Liver (tissue), 9 donors: ENCODE measurements around the gene LRRC4. TPM values are rescaled to one million over a fixed set of nuclear protein-coding genes. Genes with fewer than 3 reads are reported as not detected.

ENCODE experiments used
- DNase-seq: peaks from one replicate; pipeline ENCODE4 v3.0.0-alpha.2; 2017; ENCODE audit warnings: low spot score
- H3K27ac ChIP-seq, 2 donors: one replicate each; pipeline ENCODE4 v1.7.0; 2013; ENCODE audit warnings: inconsistent platforms in 2 of 2, low read length in 2 of 2, control low read depth in 1 of 2, low read depth in 1 of 2, mild to moderate bottlenecking in 1 of 2
- H3K27me3 ChIP-seq, 4 donors: one replicate each; pipeline versions ENCODE4 v1.6.1 to v1.7.0; 2013; ENCODE audit warnings: low read length in 3 of 4, inconsistent platforms in 1 of 4, mild to moderate bottlenecking in 1 of 4, moderate library complexity in 1 of 4; ENCODE audit not compliant: control insufficient read depth in 4 of 4, insufficient read depth in 4 of 4
- H3K36me3 ChIP-seq, 4 donors: one replicate each; pipeline versions ENCODE4 v1.6.1 to v1.7.0; 2013; ENCODE audit warnings: low read length in 3 of 4, mild to moderate bottlenecking in 3 of 4, low read depth in 1 of 4, moderate library complexity in 1 of 4; ENCODE audit not compliant: control insufficient read depth in 4 of 4, insufficient read depth in 3 of 4
- H3K4me1 ChIP-seq, 4 donors: one replicate each; pipeline versions ENCODE4 v1.6.1 to v1.7.0; 2013; ENCODE audit warnings: low read length in 3 of 4, mild to moderate bottlenecking in 3 of 4, moderate library complexity in 1 of 4; ENCODE audit not compliant: control insufficient read depth in 4 of 4, insufficient read depth in 4 of 4
- H3K4me3 ChIP-seq, 3 donors: one replicate each; pipeline versions ENCODE4 v1.6.1 to v1.7.0; 2013; ENCODE audit warnings: low read length in 3 of 3, control low read depth in 1 of 3, low read depth in 1 of 3, mild to moderate bottlenecking in 1 of 3
- H3K9ac ChIP-seq, 2 donors: one replicate each; pipeline ENCODE4 v1.7.0; 2013; ENCODE audit warnings: low read length in 2 of 2, mild to moderate bottlenecking in 2 of 2, moderate library complexity in 2 of 2, control low read depth in 1 of 2, low read depth in 1 of 2
- H3K9me3 ChIP-seq, 4 donors: one replicate each; pipeline versions ENCODE4 v1.6.1 to v1.7.0; 2013; ENCODE audit warnings: low read length in 3 of 4; ENCODE audit not compliant: control insufficient read depth in 4 of 4
- HNF4G ChIP-seq: IDR thresholded peaks from 2 replicates; pipeline ENCODE4 v1.6.1; 2016; ENCODE audit warnings: antibody characterized with exemption
- JUND ChIP-seq, 2 donors: IDR thresholded peaks; 2 replicates each; pipeline ENCODE4 v1.6.1; 2016; ENCODE audit warnings: antibody characterized with exemption in 2 of 2
- RAD21 ChIP-seq, 2 donors: IDR thresholded peaks; 2 replicates each; pipeline ENCODE4 v1.6.1; 2016; ENCODE audit warnings: antibody characterized with exemption in 2 of 2, mild to moderate bottlenecking in 2 of 2
- TAF1 ChIP-seq: conservative IDR thresholded peaks from 2 replicates; pipeline ENCODE4 v1.6.1; 2016; ENCODE audit warnings: antibody characterized with exemption, mild to moderate bottlenecking
- WGBS: extraction: QIAGEN DNeasy Blood & Tissue Kit; methylation state at CpG from one replicate; pipeline ENCODE4 v1.1.7; 2013; 5-methylcytosine and 5-hydroxymethylcytosine counted together
- polyA plus RNA-seq, 2 donors: library from polyadenylated mRNA; stranded (reverse) in 1 of 2; unstranded in 1 of 2; fragments of 200-250 nt in 1 of 2; fragments of >200 nt in 1 of 2; fragmentation: Nextera tagmentation in 1 of 2; extraction: Ambion mirVana in 1 of 2; gene quantifications; one replicate each; pipeline versions ENCODE4 v1.2.1 to v1.2.3, GENCODE V29; 2013 to 2015
- total RNA-seq, 2 donors: library from RNA; depleted of rRNA; stranded (reverse); fragments of >200 nt; gene quantifications; one replicate each; pipeline ENCODE4 v1.2.3, GENCODE V29; 2014
- TF ChIP-seq, protein P1 (sequence below): IDR thresholded peaks from 2 replicates; pipeline ENCODE4 v1.6.1; 2016; ENCODE audit warnings: antibody characterized with exemption, mild to moderate bottlenecking
- TF ChIP-seq, protein P2 (sequence below): fragments of 150-350 bp; IDR thresholded peaks from 2 replicates; pipeline ENCODE4 v1.5.1; 2017; ENCODE audit warnings: improper control_type of control experiment, low read depth, low read length; ENCODE audit not compliant: missing input control
- donor health status: healthy.
- donor health status: healthy.
- donor health status: healthy.
- donor health status: healthy.
- donor health status: healthy.

Gene LRRC4
- total and polyA plus RNA-seq, 4 donors = 0.54 to 2.7 (median 1.2) TPM

DNA sequence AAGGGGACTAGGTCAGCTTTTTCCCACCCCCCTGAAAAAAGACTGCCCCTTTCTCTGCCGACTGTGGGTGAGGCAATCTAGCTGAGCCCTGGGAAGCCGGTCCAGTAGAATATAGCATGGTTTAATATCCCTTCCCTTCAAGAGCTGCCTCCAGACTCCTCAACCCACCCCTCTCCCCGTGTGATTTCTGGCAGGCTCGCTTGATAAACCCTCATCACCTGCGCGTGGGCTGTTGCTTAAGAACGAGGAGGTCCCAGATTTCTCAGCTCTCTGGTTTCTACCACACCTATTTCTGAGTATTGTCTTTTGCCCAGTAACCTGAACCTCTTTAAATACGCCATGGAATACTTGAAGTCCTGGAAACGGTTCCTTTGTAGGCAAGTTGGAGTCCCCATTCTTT is 2.0 kb upstream of the LRRC4 start:
- TF ChIP-seq, protein P1, sequence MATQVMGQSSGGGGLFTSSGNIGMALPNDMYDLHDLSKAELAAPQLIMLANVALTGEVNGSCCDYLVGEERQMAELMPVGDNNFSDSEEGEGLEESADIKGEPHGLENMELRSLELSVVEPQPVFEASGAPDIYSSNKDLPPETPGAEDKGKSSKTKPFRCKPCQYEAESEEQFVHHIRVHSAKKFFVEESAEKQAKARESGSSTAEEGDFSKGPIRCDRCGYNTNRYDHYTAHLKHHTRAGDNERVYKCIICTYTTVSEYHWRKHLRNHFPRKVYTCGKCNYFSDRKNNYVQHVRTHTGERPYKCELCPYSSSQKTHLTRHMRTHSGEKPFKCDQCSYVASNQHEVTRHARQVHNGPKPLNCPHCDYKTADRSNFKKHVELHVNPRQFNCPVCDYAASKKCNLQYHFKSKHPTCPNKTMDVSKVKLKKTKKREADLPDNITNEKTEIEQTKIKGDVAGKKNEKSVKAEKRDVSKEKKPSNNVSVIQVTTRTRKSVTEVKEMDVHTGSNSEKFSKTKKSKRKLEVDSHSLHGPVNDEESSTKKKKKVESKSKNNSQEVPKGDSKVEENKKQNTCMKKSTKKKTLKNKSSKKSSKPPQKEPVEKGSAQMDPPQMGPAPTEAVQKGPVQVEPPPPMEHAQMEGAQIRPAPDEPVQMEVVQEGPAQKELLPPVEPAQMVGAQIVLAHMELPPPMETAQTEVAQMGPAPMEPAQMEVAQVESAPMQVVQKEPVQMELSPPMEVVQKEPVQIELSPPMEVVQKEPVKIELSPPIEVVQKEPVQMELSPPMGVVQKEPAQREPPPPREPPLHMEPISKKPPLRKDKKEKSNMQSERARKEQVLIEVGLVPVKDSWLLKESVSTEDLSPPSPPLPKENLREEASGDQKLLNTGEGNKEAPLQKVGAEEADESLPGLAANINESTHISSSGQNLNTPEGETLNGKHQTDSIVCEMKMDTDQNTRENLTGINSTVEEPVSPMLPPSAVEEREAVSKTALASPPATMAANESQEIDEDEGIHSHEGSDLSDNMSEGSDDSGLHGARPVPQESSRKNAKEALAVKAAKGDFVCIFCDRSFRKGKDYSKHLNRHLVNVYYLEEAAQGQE = no peak
- no peak for TF ChIP-seq JUND (IDR thresholded peaks at IDR 0.05)
- no peak for TF ChIP-seq TAF1
- no peak for TF ChIP-seq HNF4G
- TF ChIP-seq RAD21 (IDR thresholded peaks at IDR 0.05) = no peak
- Histone ChIP-seq H3K27me3 (no peaks in the 10 kb centered on the region), H3K9me3 (no peaks in the 10 kb centered on the region), H3K4me3 (no peak overlapping the region), H3K4me1 (peaks cover 7 to 25% (median 16%) of the 10 kb centered on the region in 4 donors), H3K27ac (no peak overlapping the region), H3K9ac (no peak overlapping the region), H3K36me3 (peaks cover 0 to 6% (median 1%) of the 10 kb centered on the region in 4 donors)
- WGBS = 93% methylated on average over 9 of the region's 9 CpGs
- no peak for DNase-seq

DNA sequence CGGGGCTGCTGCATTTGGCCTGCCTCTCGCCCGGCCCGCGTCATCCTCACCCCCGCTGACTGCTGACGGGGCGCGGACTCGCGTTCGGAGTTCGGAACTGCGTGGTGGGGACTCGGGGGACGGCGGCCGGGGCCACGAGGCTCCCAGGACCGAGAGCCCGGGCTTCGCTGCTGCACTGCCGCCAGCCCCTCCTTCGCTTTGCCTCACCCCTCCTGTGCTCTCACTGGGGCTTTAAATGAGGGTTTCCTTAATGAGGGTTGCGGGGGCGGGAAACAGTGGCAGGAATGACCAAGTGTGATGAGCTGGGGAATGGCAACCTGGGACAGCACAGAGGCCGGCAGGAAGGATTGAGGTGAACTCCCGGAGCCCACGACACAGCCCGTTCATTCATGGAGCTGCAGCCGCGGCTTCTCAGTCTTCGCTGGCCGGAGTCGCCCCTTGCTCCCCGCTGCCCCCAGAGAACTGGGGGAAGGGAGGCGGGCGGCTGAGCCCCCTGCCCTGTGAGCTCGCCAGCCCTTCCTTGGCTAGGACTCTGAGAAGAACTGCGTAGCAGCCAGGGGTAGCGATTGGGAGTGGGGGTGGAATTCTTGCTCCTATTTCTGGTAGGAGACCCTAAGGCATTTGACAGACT is 1.5 kb upstream of the LRRC4 start:
- Histone ChIP-seq H3K4me1 (peaks cover 7 to 25% (median 16%) of the 10 kb centered on the region in 4 donors), H3K9me3 (no peaks in the 10 kb centered on the region), H3K27me3 (no peaks in the 10 kb centered on the region), H3K9ac (no peak overlapping the region), H3K36me3 (peaks cover 0 to 6% (median 1%) of the 10 kb centered on the region in 4 donors), H3K27ac (no peak overlapping the region), H3K4me3 (peak overlapping the region in 1 of 3 donors; percentile 50)
- no peak for DNase-seq
- 72% methylated on average over 41 of the region's 41 CpGs for WGBS
- TF ChIP-seq, protein P2, sequence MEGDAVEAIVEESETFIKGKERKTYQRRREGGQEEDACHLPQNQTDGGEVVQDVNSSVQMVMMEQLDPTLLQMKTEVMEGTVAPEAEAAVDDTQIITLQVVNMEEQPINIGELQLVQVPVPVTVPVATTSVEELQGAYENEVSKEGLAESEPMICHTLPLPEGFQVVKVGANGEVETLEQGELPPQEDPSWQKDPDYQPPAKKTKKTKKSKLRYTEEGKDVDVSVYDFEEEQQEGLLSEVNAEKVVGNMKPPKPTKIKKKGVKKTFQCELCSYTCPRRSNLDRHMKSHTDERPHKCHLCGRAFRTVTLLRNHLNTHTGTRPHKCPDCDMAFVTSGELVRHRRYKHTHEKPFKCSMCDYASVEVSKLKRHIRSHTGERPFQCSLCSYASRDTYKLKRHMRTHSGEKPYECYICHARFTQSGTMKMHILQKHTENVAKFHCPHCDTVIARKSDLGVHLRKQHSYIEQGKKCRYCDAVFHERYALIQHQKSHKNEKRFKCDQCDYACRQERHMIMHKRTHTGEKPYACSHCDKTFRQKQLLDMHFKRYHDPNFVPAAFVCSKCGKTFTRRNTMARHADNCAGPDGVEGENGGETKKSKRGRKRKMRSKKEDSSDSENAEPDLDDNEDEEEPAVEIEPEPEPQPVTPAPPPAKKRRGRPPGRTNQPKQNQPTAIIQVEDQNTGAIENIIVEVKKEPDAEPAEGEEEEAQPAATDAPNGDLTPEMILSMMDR = no peak

DNA sequence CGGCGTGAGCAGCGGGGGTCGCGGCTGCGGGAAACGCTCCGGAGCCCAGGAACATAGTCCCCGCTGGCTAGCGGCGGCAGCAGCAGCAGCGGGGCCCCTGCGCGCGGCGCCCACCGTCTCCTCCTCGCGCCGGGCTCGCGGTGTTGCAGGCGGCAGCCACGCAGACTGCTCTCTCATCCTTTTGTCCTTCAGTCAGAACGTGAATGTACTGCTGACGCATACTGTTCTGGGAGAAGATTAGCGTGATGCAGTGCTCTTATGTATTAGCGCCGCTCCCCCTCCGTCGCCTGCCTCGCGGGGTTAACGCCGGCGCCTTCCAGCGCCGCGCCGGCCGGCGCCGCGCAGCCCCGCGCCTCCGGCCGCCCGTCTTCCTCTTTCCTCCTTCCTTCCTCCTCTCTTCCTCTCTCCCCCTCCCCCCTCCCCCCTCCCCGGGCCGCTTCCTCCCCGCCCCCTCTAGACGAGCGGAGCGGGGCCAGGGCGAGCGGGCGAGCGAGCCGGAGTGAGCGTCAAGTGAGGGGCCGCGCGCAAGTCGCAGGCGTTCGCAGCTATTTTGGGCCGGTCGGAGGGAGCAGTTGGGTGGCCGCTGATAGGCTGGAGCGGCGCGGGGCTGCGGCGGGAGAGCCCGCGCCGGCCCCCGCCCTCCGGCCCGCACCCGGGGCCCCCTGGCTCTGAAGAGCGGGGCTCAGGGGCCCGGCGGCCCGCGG is 816 bp upstream of the LRRC4 start:
- peak; percentile 46 for DNase-seq
- Histone ChIP-seq H3K9ac (no peak overlapping the region), H3K36me3 (peaks cover 0 to 6% (median 1%) of the 10 kb centered on the region in 4 donors), H3K27me3 (no peaks in the 10 kb centered on the region), H3K27ac (no peak overlapping the region), H3K4me3 (peak overlapping the region in 2 of 3 donors; percentile 19 to 50), H3K4me1 (peaks cover 7 to 29% (median 16%) of the 10 kb centered on the region in 4 donors), H3K9me3 (no peaks in the 10 kb centered on the region)
- TF ChIP-seq HNF4G (no peak), RAD21 (IDR thresholded peaks at IDR 0.05) (peak in 1 of 2 donors; percentile 4)
- WGBS = 52% methylated on average over 87 of the region's 87 CpGs
